ENCODE data around the gene YY1AP1.
"Not testable (repeated sequence)": the region's sequence is repeated elsewhere in the genome, so short reads cannot be mapped to it uniquely, and the experiment has no call there.

YY1AP1 gene

GRCh38 chr1:155713075-155713474 is 24.5 kb upstream of the YY1AP1 start:
- DNase-seq (ENCODE audit: low read depth), result no peak
- no peak for TF ChIP-seq CTCF (IDR thresholded peaks at IDR 0.05; ENCODE audit: insufficient read depth, low read depth, low read length, missing control alignments)
- no peak overlapping the region for H3K4me3 ChIP-seq (ENCODE audit: low read depth, low read length)

DNA sequence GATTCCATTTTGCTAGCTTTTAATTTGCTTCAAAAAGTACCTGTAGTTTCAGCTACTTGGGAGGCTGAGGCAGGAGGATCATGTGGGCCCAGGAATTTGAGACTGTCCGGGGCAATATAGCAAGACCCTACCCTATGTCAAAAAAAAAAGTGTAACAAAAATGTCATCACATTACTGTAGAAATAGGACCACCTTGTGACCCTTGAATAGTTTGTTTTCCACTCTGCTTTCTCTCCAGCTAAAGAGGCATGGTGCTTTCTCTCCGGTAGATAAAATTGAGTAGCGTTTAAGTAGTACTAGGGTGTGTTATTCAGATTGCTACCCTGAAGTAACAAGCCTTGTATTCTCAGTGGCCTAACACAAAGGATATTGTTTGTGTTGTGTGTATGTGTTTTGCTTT is 24.1 kb upstream of the YY1AP1 start:
- DNase-seq (ENCODE audit: low read depth); H3K4me3 ChIP-seq (ENCODE audit: low read depth, low read length): not testable (repeated sequence)

DNA sequence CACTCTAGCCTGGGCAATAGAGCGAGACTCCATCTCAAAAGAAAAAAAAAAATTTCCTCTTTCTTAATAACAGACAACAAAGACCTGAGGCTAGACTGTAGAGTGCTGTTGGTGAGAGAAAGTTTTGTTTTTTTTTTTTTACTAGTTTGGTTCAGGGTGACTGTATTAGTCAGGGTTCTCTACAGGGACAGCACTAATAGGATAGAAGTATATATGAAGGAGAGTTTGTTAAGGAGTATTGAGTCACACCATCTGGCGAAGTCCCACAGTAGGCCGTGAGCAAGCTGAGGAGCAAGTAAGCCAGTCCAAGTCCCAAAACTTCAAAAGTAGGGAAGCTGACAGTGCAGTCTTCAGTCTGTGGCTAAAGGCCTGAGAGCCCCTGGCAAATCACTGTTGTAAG is 22.9 kb upstream of the YY1AP1 start:
- H3K4me3 ChIP-seq (ENCODE audit: low read depth, low read length); DNase-seq (ENCODE audit: low read depth): not testable (repeated sequence)

DNA sequence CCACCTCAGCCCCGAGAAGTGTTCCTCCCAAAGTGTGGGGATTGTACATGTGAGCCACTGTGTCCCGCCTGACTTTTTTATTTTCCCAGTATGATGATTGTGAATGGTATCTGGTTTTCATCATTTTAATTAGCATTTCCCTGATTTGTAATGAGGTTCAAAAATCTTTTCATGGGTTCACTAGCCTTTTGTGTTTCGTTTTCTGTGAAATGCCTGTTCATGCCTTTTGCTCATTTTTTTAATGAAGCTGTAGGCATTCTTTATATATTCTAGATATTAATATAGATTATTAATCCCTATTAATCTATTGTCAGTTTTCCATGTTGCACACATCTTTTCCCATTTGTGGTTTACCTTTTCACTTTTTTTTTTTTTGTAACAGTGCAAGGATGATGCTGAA is 20.8 kb upstream of the YY1AP1 start:
- no peak for TF ChIP-seq CTCF (IDR thresholded peaks at IDR 0.05; ENCODE audit: insufficient read depth, low read depth, low read length, missing control alignments)
- H3K4me3 ChIP-seq (ENCODE audit: low read depth, low read length), result no peak overlapping the region
- no peak for DNase-seq (ENCODE audit: low read depth)

- no peak overlapping the region for H3K4me3 ChIP-seq (ENCODE audit: low read depth, low read length)
- DNase-seq (ENCODE audit: low read depth), result no peak
- TF ChIP-seq CTCF (IDR thresholded peaks at IDR 0.05; ENCODE audit: insufficient read depth, low read depth, low read length, missing control alignments), result no peak
These were observed 17.6 kb upstream of the YY1AP1 start for GRCh38 chr1:155706139-155706538.

GRCh38 chr1:155704414-155704813 is 15.8 kb upstream of the YY1AP1 start:
- DNase-seq (ENCODE audit: low read depth); H3K4me3 ChIP-seq (ENCODE audit: low read depth, low read length): not testable (repeated sequence)

- H3K4me3 ChIP-seq (ENCODE audit: low read depth, low read length), result no peak overlapping the region
- DNase-seq (ENCODE audit: low read depth), result no peak
- no peak for TF ChIP-seq CTCF (IDR thresholded peaks at IDR 0.05; ENCODE audit: insufficient read depth, low read depth, low read length, missing control alignments)
These were observed 14.6 kb upstream of the YY1AP1 start for GRCh38 chr1:155703216-155703615.

GRCh38 chr1:155701675-155702074 is 13.1 kb upstream of the YY1AP1 start:
- not testable (repeated sequence) for DNase-seq (ENCODE audit: low read depth); H3K4me3 ChIP-seq (ENCODE audit: low read depth, low read length)

DNA sequence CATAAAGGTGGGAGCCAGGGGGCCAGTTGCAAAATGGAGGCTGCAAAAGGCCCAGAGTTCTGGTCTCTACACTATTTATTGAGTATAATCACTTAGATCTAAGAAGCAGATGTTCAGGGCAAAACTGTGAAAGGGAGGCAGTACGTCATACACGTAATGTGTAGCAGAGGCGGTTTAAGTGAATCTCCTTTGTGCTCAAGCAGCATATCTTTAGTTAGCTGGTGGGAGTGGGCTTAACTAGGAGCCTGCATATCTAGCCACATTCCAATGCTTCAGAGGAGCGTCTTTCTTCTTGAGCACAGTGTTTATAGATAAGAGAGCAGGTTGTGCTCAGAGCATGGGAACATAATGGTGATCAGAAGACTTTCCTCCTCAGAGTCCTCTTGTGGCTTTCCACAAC is 10.5 kb upstream of the YY1AP1 start:
- not testable (repeated sequence) for DNase-seq (ENCODE audit: low read depth); H3K4me3 ChIP-seq (ENCODE audit: low read depth, low read length)

- no peak for DNase-seq (ENCODE audit: low read depth)
These were observed 9.9 kb upstream of the YY1AP1 start for GRCh38 chr1:155698382-155699038.

GRCh38 chr1:155697616-155698015 is 9.0 kb upstream of the YY1AP1 start:
- not testable (repeated sequence) for H3K4me3 ChIP-seq (ENCODE audit: low read depth, low read length); DNase-seq (ENCODE audit: low read depth)

More at GRCh38 chr1:155698382-155699038, 9.9 kb upstream of the YY1AP1 start:
- H3K4me3 ChIP-seq (ENCODE audit: low read depth, low read length), result no peak overlapping the region
- no peak for TF ChIP-seq CTCF (IDR thresholded peaks at IDR 0.05; ENCODE audit: insufficient read depth, low read depth, low read length, missing control alignments)
